ENCODE results near the gene GPRIN2.
A peak's percentile ranks its signal among the peaks of the same experiment; 100 is the strongest.

Gene GPRIN2

DNA sequence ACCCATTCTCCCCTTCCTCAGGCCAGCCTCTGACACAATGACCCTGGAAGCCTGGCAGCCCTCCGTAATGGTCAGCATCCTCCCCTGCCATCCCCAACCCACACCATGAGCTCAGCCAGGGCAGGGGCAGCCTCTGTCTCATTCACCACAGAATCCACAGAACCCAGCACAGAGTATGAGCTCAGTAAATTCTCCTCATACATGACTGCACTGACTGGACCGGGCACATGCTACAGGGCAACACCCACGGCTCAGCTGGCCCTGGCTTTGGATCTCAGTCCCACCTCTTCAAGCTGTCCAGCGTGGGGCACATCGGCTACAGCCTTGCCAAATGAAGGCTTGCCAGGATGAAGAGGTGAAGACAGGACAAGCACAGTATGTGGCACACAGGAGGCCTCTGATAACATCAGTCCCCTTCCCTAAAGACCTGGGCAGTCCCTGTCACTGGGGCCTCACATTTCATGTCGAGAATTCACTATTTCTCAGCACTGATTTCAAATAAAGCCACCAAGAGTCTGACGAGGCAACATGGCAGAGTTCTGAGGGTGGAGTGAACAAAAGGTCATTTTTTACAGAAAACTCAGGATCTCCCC is 7.9 kb downstream of the GPRIN2 start:
- H3K4me3 ChIP-seq: no peak overlapping the region
- H3K27ac ChIP-seq: no peak overlapping the region
- peak; percentile 72 for DNase-seq (ENCODE audit: low spot score)
- no peak for TF ChIP-seq CTCF (IDR thresholded peaks at IDR 0.05)

DNA sequence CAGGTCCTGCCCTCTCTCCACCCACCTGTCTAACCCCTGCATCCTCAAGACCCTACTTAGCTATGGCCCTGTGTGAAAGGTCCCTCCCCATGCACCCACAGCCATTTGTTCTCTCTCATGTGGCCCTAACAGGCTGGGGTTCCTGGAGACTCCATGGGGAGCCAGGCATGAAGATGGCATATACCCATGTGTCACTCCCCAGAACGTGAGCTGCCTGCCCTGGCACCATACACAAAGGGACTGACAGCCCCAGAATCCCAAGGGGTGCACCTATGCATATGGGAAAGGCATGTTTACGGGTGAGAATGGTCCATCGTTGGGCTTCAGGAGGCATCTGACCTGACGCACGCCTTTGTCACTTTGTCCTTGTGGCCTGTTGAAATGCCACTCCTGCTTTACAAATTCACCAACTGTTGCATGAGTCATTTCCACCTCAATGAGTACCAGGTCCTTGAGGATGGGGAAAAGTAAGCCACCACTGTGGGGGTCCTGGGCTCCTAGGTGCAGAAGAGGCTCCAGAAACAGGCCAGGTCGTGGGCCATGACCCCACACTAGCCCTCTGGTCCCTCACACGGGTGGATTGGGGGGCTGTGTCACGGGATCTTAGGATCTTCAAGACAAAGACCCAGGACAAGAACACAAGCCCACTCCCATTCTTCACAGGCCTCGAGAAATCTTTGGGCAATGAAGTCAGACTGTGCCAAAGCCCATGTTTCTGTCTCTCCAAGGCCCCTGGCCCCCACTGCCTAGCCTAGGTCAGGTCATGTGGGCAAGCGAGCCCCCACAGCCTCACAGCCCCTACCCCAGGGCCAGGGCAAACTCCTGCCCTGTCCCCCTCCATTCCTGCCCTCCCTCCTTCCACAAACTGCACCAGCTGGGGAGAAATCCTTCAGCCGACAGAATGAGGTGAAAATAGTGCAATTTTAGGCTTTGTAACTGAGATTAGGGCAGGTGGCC is 8.6 kb downstream of the GPRIN2 start:
- H3K4me3 ChIP-seq: no peak overlapping the region
- DNase-seq (ENCODE audit: low spot score): peak; percentile 73
- TF ChIP-seq CTCF (IDR thresholded peaks at IDR 0.05): no peak
- no peak overlapping the region for H3K27ac ChIP-seq

DNA sequence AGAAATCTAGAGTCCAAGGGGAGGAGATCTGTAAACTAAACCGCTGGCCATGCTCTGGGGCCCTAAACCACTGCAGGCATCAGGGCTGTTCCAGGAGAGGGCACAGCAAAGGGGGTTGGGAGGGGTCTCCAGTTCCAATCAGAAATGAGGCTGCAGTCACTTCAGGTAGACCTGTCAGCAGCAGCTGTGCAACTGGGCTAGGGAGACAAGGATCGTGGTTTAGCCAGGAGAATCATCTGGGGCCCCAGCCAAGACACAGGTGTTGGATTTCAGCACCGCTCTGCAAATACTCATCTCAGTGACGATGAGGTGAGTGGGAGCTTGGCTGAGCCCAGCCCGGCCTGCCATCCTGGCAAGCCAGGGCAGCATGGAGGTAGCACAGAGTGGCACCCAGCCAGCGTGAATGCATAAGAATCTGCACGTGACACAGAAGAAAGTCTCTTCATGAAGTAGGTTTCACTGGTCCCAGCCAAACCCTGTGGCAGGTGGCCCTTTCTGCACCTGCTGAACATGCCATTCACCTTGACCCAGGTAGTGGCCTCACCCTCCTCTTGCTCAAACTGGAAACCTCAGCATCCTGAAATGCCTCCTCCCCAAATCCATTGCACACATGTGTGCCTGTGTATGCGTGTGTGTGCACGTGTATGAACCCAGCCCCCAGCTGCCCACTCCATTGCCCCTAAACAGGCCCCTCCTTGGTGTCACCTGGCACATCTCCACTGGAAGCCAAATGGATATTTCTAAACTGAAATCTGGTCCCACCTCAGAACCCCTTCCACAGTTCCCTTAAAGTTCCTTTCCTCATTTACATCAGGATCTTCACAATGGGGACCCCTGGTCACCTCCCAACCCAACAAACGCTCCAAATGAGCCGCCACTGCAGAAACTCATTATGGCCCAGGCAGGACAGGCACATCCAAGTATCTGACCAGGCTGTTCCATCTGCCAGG is 9.6 kb downstream of the GPRIN2 start:
- H3K4me3 ChIP-seq: no peak overlapping the region
- no peak overlapping the region for H3K27ac ChIP-seq
- peak; percentile 74 for DNase-seq (ENCODE audit: low spot score)
- no peak for TF ChIP-seq CTCF (IDR thresholded peaks at IDR 0.05)

- no peak for TF ChIP-seq CTCF (IDR thresholded peaks at IDR 0.05)
- Histone ChIP-seq H3K4me3 (no peak overlapping the region), H3K27ac (no peak overlapping the region)
- DNase-seq (ENCODE audit: low spot score): no peak
These were observed 10.4 kb downstream of the GPRIN2 start for GRCh38 chr10:46545861-46546590.

DNA sequence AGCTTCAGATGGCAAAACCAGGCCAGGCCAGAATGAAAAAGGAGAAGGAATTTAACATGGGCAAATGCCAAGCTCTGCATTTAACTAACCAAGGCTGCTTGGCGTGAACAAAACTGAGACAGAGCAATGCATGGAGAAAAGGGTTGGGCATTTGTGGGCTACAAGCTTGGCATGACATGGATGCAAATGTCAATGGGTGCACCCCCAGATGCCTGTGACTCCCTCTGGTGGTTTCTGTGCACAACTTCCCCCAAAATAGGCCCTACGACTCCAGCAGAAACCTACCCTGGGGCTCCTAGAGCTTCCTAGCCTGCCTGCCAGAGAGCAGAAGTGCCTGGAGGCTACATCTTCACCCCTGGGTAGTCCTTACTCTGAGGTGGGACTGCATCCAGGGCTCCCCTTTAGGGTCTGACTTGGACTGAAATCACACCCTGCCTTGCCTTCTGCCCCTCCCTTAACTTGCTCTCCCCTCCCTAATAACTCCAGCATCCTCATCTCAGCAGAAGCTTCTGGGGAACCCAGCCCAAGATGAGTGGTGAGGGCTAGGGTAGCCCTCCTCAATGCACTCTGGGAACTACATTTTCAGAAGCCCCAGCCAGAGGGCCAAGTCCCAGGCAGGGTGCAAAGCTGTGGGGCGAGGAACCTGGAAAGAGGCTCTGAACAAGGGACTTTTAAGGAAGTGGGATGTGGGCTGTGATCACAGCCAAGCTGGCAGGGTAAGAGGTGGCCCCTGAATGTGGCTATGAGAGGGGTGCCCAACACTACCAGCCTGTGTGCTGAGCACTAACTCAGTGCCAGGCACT is 11.3 kb downstream of the GPRIN2 start:
- Histone ChIP-seq H3K4me3 (no peak overlapping the region), H3K27ac (peak overlapping the region in 1 of 2 donors; percentile 4)
- DNase-seq (ENCODE audit: low spot score): peak; percentile 68
- TF ChIP-seq CTCF (IDR thresholded peaks at IDR 0.05): no peak

All from coronary artery (tissue), 2 donors.